COLO668 (cell line): ENCODE data around the gene SLC19A3.
"Not testable (repeated sequence)": the region's sequence is repeated elsewhere in the genome, so short reads cannot be mapped to it uniquely, and the experiment has no call there.

Source experiments
- DNase-seq: peaks from one replicate; lab custom pipeline; 2025; ENCODE audit not compliant: unreplicated experiment; lab: John Stamatoyannopoulos, UW

SLC19A3 gene

DNA sequence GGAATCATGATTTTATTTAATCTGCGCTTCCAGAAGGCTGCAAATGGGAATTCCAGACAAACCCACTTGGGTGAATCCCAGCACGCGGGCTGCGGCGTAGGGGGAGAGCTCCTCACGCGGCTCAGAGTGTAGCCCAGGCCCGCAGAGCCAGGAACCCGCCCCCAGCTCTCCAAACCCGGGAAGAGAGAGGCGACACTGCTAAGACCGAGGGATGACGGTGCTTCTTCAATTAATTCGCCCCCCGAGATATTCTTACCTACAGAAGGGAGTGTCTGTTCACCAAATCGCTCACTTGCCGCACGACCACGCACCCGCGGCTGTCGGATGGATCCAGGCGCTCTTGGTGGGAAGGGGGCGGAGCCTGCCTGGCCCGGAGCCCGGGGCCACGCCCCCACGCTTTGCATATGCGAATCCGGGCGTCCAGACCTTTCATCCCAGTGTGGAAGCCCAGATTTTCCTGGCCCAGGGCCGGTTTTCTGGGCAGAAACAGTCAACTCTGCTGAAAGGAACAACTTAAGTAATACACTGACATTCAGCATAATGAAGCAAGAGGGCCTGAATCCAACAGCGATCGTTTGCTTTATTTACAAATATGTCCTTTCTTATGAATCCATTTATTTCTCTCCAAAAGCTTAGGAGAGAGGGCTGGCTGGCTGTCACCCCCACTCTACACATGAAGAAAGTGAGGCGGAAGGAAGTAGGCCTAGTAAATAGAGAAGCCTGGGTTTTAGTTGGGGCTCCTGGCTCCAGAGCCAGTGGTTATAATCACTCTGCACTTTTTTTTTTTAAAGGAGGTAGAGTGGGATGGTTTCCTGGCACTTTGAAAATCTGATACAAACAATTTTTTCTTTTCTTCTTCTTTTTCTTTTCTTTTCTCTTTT lies at the start of gene SLC19A3:
SLC19A3 (minus strand) TSS at position 342 of the 881 bp plus-strand sequence. CDS start 15,710 bp downstream, outside the sequence.
- peak; percentile 54 for DNase-seq

- peak; percentile 72 for DNase-seq
These were observed 48.6 kb upstream of the SLC19A3 start for GRCh38 chr2:227766373-227766883.

- DNase-seq = no peak
These were observed 48.1 kb upstream of the SLC19A3 start for GRCh38 chr2:227765788-227766372.

DNA sequence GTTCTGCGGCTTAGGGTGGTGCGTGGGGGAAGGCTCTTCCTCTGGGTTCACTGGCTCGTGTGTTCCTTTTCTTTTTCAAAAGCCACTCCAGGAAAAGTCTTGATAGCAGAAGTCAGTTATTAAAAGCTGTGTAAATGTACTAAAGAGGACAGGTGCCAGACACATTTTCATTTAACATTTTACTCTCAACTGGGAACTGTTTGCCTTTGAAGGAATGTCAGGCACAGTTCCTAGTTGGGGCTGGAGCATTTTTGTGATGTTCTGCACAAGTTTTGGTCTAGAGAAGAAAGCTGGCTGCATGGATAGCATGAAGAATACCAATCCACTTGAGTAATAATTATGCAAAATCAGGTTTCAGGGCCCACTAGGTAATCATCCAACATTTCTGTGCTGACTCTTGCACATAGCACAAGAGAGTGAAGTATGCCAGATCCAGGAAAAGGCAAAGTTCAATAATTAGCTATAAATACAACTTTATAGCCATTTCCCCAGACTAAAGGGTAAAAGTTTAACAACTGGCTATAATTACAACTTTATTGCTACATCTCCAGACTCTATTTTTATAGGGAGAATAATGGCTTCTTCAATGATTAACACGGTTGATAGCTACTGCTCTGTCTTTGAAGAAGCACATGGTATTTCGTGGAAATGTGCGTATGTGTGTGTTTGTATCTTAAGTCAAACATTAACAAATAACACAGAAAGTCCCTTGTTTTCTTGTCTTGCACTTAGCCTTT lies 44.1 kb upstream of the SLC19A3 start:
- no peak for DNase-seq

GRCh38 chr2:227759411-227760118 lies 41.7 kb upstream of the SLC19A3 start:
- no peak for DNase-seq

DNA sequence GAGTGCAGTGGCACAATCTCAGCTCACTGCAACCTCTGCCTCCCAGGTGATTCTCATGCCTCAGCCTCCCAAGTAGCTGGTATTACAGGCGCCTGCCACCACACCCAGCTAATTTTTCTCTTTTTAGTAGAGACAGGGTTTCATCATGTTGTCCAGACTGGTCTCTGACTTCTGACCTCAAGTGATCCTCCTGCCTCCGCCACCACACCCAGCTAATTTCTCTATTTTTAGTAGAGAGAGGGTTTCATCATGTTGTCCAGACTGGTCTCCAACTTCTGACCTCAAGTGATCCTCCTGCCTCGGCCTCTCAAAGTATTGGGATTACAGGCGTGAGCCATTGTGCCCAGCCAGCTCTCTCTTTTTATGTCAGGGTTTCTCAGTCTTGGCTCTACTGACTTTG lies 38.4 kb upstream of the SLC19A3 start:
- DNase-seq = not testable (repeated sequence)

- DNase-seq = peak; percentile 41
These were observed 30.3 kb upstream of the SLC19A3 start for GRCh38 chr2:227748079-227748478.

DNA sequence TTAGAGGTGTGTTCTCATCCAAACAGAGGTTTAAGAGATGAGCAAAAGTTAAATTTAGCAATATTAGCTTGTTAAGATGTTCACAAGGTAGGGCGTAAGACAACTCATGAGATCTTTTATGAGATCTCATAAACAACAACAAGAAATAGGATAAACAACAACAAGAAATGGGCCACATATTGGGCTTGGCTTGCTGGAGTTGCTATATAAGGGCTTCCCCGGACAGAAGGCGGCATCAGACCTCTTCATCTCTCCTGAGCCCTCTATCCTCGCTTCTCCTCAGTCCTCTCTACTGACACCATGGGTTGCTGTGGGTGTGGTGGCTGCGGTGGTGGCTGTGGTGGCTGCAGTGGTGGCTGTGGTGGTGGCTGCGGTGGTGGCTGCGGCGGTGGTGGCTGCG lies 27.8 kb upstream of the SLC19A3 start, which contains the start of gene SCYGR8:
SCYGR8 (plus strand) TSS at position 301 of the 400 bp plus-strand sequence; CDS start at position 301, 0 bp downstream.
- no peak for DNase-seq

DNA sequence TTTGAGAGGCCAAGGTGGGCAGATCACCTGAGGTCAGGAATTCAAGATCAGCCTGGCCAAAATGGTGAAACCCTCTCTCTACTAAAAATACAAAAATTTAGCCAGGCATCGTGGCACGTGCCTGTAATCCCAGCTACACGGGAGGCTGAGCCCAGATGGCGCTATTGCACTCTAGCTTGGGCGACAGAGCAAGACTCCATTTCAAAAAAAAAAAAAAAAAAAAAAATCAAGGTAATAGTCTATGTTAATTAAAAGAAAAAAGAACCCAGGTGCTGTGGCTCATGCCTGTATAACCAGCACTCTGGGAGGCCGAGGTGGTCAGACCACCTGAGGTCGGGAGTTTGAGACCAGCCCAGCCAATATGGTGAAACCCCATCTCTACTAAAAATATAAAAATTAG lies 22.9 kb upstream of the SLC19A3 start:
- DNase-seq = not testable (repeated sequence)

DNA sequence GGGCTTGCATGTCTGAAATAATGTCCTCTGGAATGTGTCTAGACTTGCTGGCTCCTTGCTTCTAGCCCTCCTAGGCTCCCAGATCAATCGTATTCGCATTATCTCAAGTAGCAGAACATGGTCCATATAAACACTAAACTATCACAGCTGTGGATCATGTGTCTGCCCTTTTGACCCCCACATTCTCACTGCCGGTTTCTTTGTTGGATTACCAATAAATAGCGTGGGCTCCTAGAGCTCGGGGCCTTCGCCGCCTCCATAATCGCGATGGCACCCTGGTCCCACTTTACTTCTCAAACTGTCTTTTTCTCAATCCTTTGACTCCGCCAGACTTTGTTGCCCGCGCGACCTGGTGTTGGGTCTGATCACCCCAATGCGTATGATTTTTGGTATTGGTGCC lies 21.5 kb upstream of the SLC19A3 start:
- DNase-seq = no peak

DNA sequence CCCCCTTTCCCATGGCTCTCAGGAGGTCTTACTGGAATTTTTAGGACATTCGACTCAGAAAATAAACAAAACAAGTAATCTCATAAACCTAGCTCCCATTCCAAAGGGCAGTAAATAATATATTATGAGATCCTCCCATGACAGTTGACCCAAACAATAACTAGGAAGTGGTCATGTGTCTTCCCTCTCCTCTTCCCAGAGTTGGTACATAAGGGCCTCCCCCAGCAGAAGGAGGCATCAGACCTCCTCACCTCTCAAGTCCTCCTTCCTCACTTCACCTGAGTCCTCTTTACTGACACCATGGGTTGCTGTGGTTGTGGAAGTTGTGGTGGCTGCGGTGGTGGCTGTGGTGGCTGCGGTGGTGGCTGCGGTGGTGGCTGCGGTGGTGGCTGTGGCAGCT lies 10.2 kb upstream of the SLC19A3 start, which contains the start of gene SCYGR7:
SCYGR7 (plus strand) TSS at position 301 of the 400 bp plus-strand sequence; CDS start at position 301, 0 bp downstream.
- DNase-seq = no peak

DNA sequence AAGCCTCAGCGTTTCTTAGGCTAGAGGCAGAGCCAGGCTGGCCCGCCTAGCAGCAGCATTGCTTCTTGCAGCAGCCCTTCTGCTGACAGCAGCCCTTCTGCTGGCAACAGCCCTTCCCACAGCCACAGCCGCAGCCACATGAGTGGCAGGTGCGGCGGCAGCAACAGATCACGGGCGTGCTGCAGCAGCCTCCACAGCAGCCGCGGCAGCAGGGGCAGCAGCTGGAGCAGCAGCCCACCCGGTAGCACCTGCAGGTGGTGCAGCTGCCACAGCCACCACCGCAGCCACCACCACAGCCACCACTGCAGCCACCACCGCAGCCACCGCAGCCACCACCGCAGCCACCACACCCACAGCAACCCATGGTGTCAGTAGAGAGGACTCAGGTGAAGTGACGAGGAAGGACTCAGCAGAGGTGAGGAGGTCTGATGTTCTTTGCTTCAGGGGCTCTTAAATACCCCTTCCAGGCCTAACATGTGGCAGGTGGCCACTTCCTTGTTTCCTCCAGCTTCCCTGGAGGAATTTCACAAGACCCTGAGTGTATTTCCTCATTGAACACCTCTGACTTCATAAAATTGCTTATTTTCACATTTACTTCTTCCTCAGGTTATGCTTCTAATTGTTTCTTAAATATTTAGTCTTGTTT lies 6.7 kb upstream of the SLC19A3 start, which contains the start of gene SCYGR6:
SCYGR6 (minus strand) TSS at position 364 of the 646 bp plus-strand sequence; CDS start at position 364, 0 bp downstream.
- DNase-seq = no peak

- DNase-seq = not testable (repeated sequence)
These were observed 5.0 kb upstream of the SLC19A3 start for GRCh38 chr2:227722821-227723220.

GRCh38 chr2:227720680-227721079 lies 2.9 kb upstream of the SLC19A3 start:
- DNase-seq = no peak

DNA sequence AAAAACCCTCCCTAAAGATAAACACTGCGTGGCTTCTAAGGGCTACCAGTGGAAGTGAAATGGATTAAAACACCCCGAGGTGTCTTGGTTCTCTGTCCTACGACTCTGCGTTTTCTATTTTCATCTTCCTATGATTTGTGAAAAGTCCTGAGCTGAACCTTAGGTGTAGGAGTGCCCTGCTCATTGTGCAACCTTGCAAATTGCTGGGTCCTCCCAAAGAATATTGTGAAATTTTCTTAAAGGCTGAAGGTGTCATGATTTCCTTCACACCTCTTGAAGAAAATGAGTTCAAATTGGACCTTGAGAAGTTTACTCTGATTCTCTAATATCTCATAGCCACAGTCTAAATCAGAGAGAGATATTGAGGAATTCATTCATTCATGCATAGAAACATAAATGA lies 1.8 kb upstream of the SLC19A3 start:
- no peak for DNase-seq

- no peak for DNase-seq
These were observed 1.3 kb downstream of the SLC19A3 start for GRCh38 chr2:227716501-227716900.

DNA sequence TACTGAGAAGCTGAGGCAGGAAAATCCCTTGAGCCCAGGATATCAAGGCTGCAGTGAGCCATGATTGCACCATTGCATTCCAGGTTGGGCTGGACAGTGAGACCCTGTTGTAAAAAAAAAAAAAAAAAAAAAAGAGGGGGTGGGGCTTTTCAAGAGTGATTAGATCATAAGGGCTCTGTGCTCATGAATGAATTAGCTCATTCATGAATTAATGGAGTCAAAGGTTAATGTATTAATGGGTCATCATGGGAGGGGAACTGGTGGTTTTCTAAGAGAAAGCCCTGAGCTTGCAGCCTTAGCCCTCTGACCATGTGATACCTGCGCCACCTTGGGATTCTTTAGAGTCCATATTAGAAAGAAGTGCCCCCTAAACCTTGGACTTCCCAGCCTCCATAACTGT lies 4.5 kb downstream of the SLC19A3 start:
- no peak for DNase-seq

GRCh38 chr2:227710986-227711385 lies 6.8 kb downstream of the SLC19A3 start:
- no peak for DNase-seq

- no peak for DNase-seq
These were observed 10.4 kb downstream of the SLC19A3 start for GRCh38 chr2:227707390-227707789.

DNA sequence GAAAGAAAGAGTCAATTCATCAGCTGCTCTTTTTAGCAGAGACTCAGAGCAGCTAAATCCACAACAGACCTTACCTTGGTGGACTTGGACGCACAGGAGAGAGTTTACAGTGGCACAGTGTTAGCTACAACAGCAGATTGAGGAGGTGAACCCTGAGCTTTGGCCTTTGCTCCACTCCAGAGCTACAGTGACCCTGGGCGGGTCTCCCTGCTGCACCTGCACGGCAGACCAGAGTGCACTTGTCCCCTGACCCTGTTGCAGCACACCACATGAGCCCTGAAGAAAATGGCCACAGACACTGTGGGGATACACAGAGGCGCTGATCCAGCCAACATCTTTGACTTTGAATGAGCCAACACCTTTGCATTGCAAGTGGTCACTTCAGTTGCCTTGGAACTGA lies 11.0 kb downstream of the SLC19A3 start:
- no peak for DNase-seq
